ENCODE data around the gene DMBX1.

- TF ChIP-seq CTCF (IDR thresholded peaks at IDR 0.05) (no peak), POLR2A (IDR thresholded peaks at IDR 0.05) (no peak)
Observed at GRCh38 chr1:46453449-46453848, 36.2 kb upstream of the DMBX1 start.
